ENCODE results near the gene CRY2. TPM values are rescaled to one million over a fixed set of nuclear protein-coding genes. Genes with fewer than 3 reads are reported as not detected.

The CRY2 gene
- total and polyA plus RNA-seq, 2 of the 13 experiments (the other 11 are each of a cell fraction or from before 2014, with no cell fraction given) = 10.1 to 12.2 TPM

DNA sequence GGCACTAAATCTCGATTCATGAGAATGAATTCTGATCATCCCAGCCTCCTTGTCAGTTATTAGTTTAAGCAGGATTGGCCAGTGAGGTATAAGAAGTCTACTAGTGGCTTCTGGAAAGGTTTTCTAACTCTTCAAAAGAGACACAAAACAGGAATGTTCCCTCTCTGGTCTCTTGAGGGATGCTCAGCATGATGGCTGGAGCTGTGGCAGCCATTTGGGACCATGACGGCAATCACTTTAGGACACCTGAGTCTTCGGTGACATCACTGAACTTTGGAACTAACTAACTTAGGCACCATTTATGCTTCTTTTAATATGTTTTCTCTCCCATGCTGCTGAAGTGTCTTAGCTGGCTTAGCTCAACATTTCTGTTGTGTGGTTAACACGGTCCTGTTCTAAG lies 20.2 kb upstream of the CRY2 start:
- Histone ChIP-seq H3K79me2 (ENCODE audit: insufficient read depth, low read length) (no peaks in the 10 kb centered on the region), H3K27ac (ENCODE audit: extremely low read length, insufficient read depth, low read length) (no peak overlapping the region), H3K9ac (ENCODE audit: insufficient read depth, low read depth, low read length) (no peak overlapping the region), H3K36me3 (replicated peaks in 1 of 2; ENCODE audit: control insufficient read depth in 1 of 2, insufficient read depth in 2 of 2, low read length in 2 of 2) (no peaks in the 10 kb centered on the region), H3K27me3 (ENCODE audit: control insufficient read depth in 1 of 2, insufficient read depth in 2 of 2, low read length in 2 of 2) (peaks cover 1 to 22% of the 10 kb centered on the region in 2 experiments; a peak in 3 of 5 replicates), H3K4me1 (ENCODE audit: insufficient read depth, low read length) (no peaks in the 10 kb centered on the region), H3K4me3 (replicated peaks in 1 of 3; ENCODE audit: insufficient read depth in 1 of 3, low read depth in 2 of 3, low read length in 3 of 3) (no peak overlapping the region), H3K9me3 (ENCODE audit: low read length) (no peaks in the 10 kb centered on the region), H4K20me1 (ENCODE audit: insufficient read depth, low read length) (no peaks in the 10 kb centered on the region), H2AFZ (ENCODE audit: low read length) (no peak overlapping the region), H3K4me2 (ENCODE audit: low read depth, low read length) (no peak overlapping the region)
- TF ChIP-seq CREB1 (IDR thresholded peaks at IDR 0.05) (peak; percentile 21; the same call in 1 of the 2 replicates), CREB1 (CRISPR knock-in tag; IDR thresholded peaks at IDR 0.05) (no peak), NCOA2 (CRISPR knock-in tag; IDR thresholded peaks at IDR 0.05) (no peak), ZMYM3 (CRISPR knock-in tag; IDR thresholded peaks at IDR 0.05) (0 out of 2 replicates have a peak, but pooled peaks have one; percentile 24)
- TF ChIP-seq, protein P1, sequence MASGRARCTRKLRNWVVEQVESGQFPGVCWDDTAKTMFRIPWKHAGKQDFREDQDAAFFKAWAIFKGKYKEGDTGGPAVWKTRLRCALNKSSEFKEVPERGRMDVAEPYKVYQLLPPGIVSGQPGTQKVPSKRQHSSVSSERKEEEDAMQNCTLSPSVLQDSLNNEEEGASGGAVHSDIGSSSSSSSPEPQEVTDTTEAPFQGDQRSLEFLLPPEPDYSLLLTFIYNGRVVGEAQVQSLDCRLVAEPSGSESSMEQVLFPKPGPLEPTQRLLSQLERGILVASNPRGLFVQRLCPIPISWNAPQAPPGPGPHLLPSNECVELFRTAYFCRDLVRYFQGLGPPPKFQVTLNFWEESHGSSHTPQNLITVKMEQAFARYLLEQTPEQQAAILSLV (CRISPR knock-in tag; IDR thresholded peaks at IDR 0.05; ENCODE audit: borderline replicate concordance) = no peak
- ATAC-seq (no peak), DNase-seq (ENCODE audit: low spot score) (no peak), FAIRE-seq (no peak)
- intact Hi-C loops (cut with micrococcal nuclease; ENCODE audit: unreplicated experiment) (no loop called here), in situ Hi-C loops (cut with HindIII; ENCODE audit: extremely low pct_ligation_motif_present, low pct_unique_long_range_greater_than_20kb) (no loop called here)
- POLR2A ChIA-PET = no interaction called here
- WGBS (ENCODE audit: low lambda C conversion rate) = 24% methylated on average over 4 of the region's 4 CpGs
- CTCF ChIA-PET (ENCODE audit: low intra/inter-chr PET ratio, low total read pairs) = no interaction called here
- BruUV-seq (replicated peaks) = no TSS peak

DNA sequence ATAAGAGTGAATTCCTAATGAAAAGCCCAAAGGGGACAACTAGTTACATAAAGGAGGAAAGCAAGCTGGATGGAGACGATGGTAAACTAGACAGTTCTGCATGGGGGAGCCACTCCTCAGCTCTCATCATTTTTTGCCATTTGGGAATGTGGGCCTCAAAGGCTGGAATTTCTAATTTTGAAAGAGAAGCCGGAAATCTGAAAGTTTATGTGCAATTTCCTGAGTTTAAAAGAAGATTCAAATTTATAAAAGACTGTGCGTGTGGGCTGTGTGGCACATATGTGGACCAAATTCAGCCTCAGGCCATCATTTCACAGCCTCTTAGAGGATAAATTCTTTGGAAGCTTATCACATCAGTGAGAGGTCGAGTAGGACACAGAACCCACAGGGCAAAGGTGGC lies 18.3 kb upstream of the CRY2 start:
- ATAC-seq = no peak
- DNase-seq (ENCODE audit: low spot score) = no peak
- 25% methylated on average over 4 of the region's 4 CpGs for WGBS (ENCODE audit: low lambda C conversion rate)
- no peaks in the 10 kb centered on the region for H3K36me3 ChIP-seq (replicated peaks in 1 of 2; ENCODE audit: control insufficient read depth in 1 of 2, insufficient read depth in 2 of 2, low read length in 2 of 2)
- no peaks in the 10 kb centered on the region for H3K4me1 ChIP-seq (ENCODE audit: insufficient read depth, low read length)
- H3K9me3 ChIP-seq (ENCODE audit: low read length) = no peaks in the 10 kb centered on the region
- in situ Hi-C loops (cut with HindIII; ENCODE audit: extremely low pct_ligation_motif_present, low pct_unique_long_range_greater_than_20kb) = no loop called here
- H3K4me2 ChIP-seq (ENCODE audit: low read depth, low read length) = no peak overlapping the region
- ChIA-PET CTCF (ENCODE audit: low intra/inter-chr PET ratio, low total read pairs) (no interaction called here), POLR2A (no interaction called here)
- H3K27me3 ChIP-seq (ENCODE audit: control insufficient read depth in 1 of 2, insufficient read depth in 2 of 2, low read length in 2 of 2) = peaks cover 1 to 18% of the 10 kb centered on the region in 2 experiments; a peak in 3 of 5 replicates
- BruUV-seq (replicated peaks) = no TSS peak
- no peak overlapping the region for H2AFZ ChIP-seq (ENCODE audit: low read length)
- no peak for FAIRE-seq
- H3K79me2 ChIP-seq (ENCODE audit: insufficient read depth, low read length) = no peaks in the 10 kb centered on the region
- no peak overlapping the region for H3K27ac ChIP-seq (ENCODE audit: extremely low read length, insufficient read depth, low read length)
- intact Hi-C loops (cut with micrococcal nuclease; ENCODE audit: unreplicated experiment) = no loop called here
- H3K4me3 ChIP-seq (replicated peaks in 1 of 3; ENCODE audit: insufficient read depth in 1 of 3, low read depth in 2 of 3, low read length in 3 of 3) = no peak overlapping the region
- no peak overlapping the region for H3K9ac ChIP-seq (ENCODE audit: insufficient read depth, low read depth, low read length)
- no peaks in the 10 kb centered on the region for H4K20me1 ChIP-seq (ENCODE audit: insufficient read depth, low read length)
- TF ChIP-seq ZHX1 (CRISPR knock-in tag; IDR thresholded peaks at IDR 0.05; ENCODE audit: low read depth) = no peak
- no peak for TF ChIP-seq FOXA1 (IDR thresholded peaks at IDR 0.05)
- no peak for TF ChIP-seq FOXA1 (CRISPR knock-in tag; IDR thresholded peaks at IDR 0.05)
- no peak for TF ChIP-seq PAX8 (CRISPR knock-in tag; IDR thresholded peaks at IDR 0.05; ENCODE audit: borderline replicate concordance)
- no peak for TF ChIP-seq ZNF234 (CRISPR knock-in tag; conservative IDR thresholded peaks at IDR 0.05)
- TF ChIP-seq EHMT2 (IDR thresholded peaks at IDR 0.05; ENCODE audit: borderline replicate concordance, low read depth, low read length) = no peak
- TF ChIP-seq, protein P2, sequence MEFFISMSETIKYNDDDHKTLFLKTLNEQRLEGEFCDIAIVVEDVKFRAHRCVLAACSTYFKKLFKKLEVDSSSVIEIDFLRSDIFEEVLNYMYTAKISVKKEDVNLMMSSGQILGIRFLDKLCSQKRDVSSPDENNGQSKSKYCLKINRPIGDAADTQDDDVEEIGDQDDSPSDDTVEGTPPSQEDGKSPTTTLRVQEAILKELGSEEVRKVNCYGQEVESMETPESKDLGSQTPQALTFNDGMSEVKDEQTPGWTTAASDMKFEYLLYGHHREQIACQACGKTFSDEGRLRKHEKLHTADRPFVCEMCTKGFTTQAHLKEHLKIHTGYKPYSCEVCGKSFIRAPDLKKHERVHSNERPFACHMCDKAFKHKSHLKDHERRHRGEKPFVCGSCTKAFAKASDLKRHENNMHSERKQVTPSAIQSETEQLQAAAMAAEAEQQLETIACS (CRISPR knock-in tag; IDR thresholded peaks at IDR 0.05) = no peak
- TF ChIP-seq KAT7 (CRISPR knock-in tag; IDR thresholded peaks at IDR 0.05; ENCODE audit: borderline replicate concordance) = no peak
- TF ChIP-seq SMAD9 (CRISPR knock-in tag; IDR thresholded peaks at IDR 0.05) = no peak
- TF ChIP-seq ZNF598 (CRISPR knock-in tag; IDR thresholded peaks at IDR 0.05; ENCODE audit: borderline replicate concordance) = no peak

Measured in HepG2 (cell line).